A549 (cell line): ENCODE results near the gene XAB2. TPM values are rescaled to one million over a fixed set of nuclear protein-coding genes. Genes with fewer than 3 reads are reported as not detected.

Experiments
- ATAC-seq, 2 experiments: fragments of 200-7000 bp in 1 of 2; fragments of >200 bp in 1 of 2; cut with Nextera tagmentation in 1 of 2; cut with Tn5 transposase in 1 of 2; 3 replicates each; pipeline versions ENCODE4 v1.8.0 to v1.9.1; 2018 to 2020; ENCODE audit warnings: mild to moderate bottlenecking in 1 of 2, moderate library complexity in 1 of 2
- CTCF ChIA-PET: fragments of 300-600 bp; sonication (Branson Sonifier 250); formaldehyde crosslinking; extraction: SDS; loops from one replicate; lab custom pipeline; 2021; ENCODE audit warnings: antibody characterized with exemption, inconsistent platforms; lab: Yijun Ruan, JAX
- POLR2A ChIA-PET: fragments of 350-600 bp; formaldehyde crosslinking; extraction: SDS; loops from one replicate; lab custom pipeline; 2021; ENCODE audit warnings: antibody characterized with exemption, inconsistent platforms; lab: Yijun Ruan, JAX
- DNase-seq, 2 experiments: peaks; one replicate each; pipeline versions ENCODE4 v3.0.0 to v3.0.0-alpha.2; 2011 to 2016; ENCODE audit warnings: low read depth in 1 of 2, low spot score in 1 of 2
- FAIRE-seq: peaks from 2 replicates; lab custom pipeline; 2011; peaks lifted over from hg19 to GRCh38; lab: Jason Lieb, UNC
- H3K27ac ChIP-seq, 2 experiments: fragments of >200 bp; sonication (Bioruptor Twin); formaldehyde crosslinking; 3 replicates each; pipeline ENCODE4 v1.5.1; 2016 to 2017
- H3K4me1 ChIP-seq: fragments of >200 bp; sonication (Bioruptor Twin); formaldehyde crosslinking; 3 replicates; pipeline ENCODE4 v1.6.1; 2016
- H3K4me2 ChIP-seq: fragments of >200 bp; sonication (Bioruptor Twin); formaldehyde crosslinking; 3 replicates; pipeline ENCODE4 v1.6.1; 2016
- H3K4me3 ChIP-seq: fragments of >200 bp; sonication (Bioruptor Twin); formaldehyde crosslinking; 3 replicates; pipeline ENCODE4 v1.5.1; 2016
- H3K9me3 ChIP-seq: fragments of >200 bp; sonication (Bioruptor Twin); formaldehyde crosslinking; 3 replicates; pipeline ENCODE4 v1.6.1; 2016
- ATOH8 ChIP-seq: fragments of 250-450 bp; sonication (Bioruptor Pico); IDR thresholded peaks from 2 replicates; pipeline ENCODE4 v1.5.0; 2020; ENCODE audit warnings: low read depth, mild to moderate bottlenecking, moderate library complexity
- BCL3 ChIP-seq: fragments of >200 bp; sonication (Bioruptor Twin); formaldehyde crosslinking; IDR thresholded peaks from 3 replicates; pipeline ENCODE4 v1.6.1; 2016
- BHLHE40 ChIP-seq: IDR thresholded peaks from 2 replicates; pipeline ENCODE4 v1.6.1; 2012; ENCODE audit warnings: low read depth, low read length, inconsistent platforms
- CBX2 ChIP-seq: fragments of 200-600 bp; sonication (generic); IDR thresholded peaks from 2 replicates; pipeline ENCODE4 v1.6.1; 2016; ENCODE audit warnings: low read depth, mild to moderate bottlenecking, borderline replicate concordance
- CBX8 ChIP-seq: fragments of 200-600 bp; sonication (generic); IDR thresholded peaks from 2 replicates; pipeline ENCODE4 v1.6.1; 2016
- CEBPB ChIP-seq, 2 experiments: fragments of >200 bp in 1 of 2; sonication (Bioruptor Twin) in 1 of 2; formaldehyde crosslinking in 1 of 2; IDR thresholded peaks; 2 replicates each; pipeline ENCODE4 v1.6.1; 2012 to 2016
- CHD4 ChIP-seq: fragments of 200-600 bp; sonication (generic); IDR thresholded peaks from 2 replicates; pipeline ENCODE4 v1.6.1; 2016; ENCODE audit warnings: antibody characterized with exemption, mild to moderate bottlenecking, borderline replicate concordance
- EHMT2 ChIP-seq: fragments of 200-600 bp; sonication (generic); IDR thresholded peaks from 2 replicates; pipeline ENCODE4 v1.6.1; 2016; ENCODE audit warnings: antibody characterized with exemption, low read depth, mild to moderate bottlenecking, moderate library complexity
- ESRRA ChIP-seq: fragments of 150-350 bp; IDR thresholded peaks from 2 replicates; pipeline ENCODE4 v1.6.1; 2014; ENCODE audit warnings: mild to moderate bottlenecking, low read length, borderline replicate concordance
- FOSB ChIP-seq: fragments of 250-450 bp; sonication (Bioruptor Pico); IDR thresholded peaks from 2 replicates; pipeline ENCODE4 v1.5.0; 2020; ENCODE audit warnings: mild to moderate bottlenecking, moderate library complexity
- FOSL2 ChIP-seq, 2 experiments: fragments of 450-650 bp in 1 of 2; fragments of >200 bp in 1 of 2; sonication (Bioruptor Twin) in 1 of 2; formaldehyde crosslinking; IDR thresholded peaks; 2 replicates each; pipeline versions ENCODE4 v1.5.0 to v1.6.1; 2016 to 2020; ENCODE audit warnings: mild to moderate bottlenecking in 1 of 2, moderate library complexity in 1 of 2
- FOXS1 ChIP-seq: fragments of 250-450 bp; sonication (Bioruptor Pico); IDR thresholded peaks from 2 replicates; pipeline ENCODE4 v1.5.0; 2020; ENCODE audit warnings: mild to moderate bottlenecking, moderate library complexity
- HEYL ChIP-seq: fragments of 250-450 bp; sonication (Bioruptor Pico); IDR thresholded peaks from 2 replicates; pipeline ENCODE4 v1.8.0; 2021; ENCODE audit warnings: mild to moderate bottlenecking, moderate library complexity
- HOXA7 ChIP-seq: fragments of 250-450 bp; sonication (Bioruptor Pico); IDR thresholded peaks from 2 replicates; pipeline ENCODE4 v1.5.0; 2020; ENCODE audit warnings: mild to moderate bottlenecking, moderate library complexity
- MAX ChIP-seq: IDR thresholded peaks from 2 replicates; pipeline ENCODE4 v1.6.1; 2012
- NPAS2 ChIP-seq: fragments of 250-450 bp; sonication (Bioruptor Pico); IDR thresholded peaks from 2 replicates; pipeline ENCODE4 v1.8.0; 2022; ENCODE audit warnings: mild to moderate bottlenecking, moderate library complexity, borderline replicate concordance
- RAD21 ChIP-seq, 2 experiments: fragments of >200 bp in 1 of 2; sonication (Bioruptor Twin) in 1 of 2; formaldehyde crosslinking in 1 of 2; IDR thresholded peaks in 1 of 2; conservative IDR thresholded peaks in 1 of 2; 2 replicates in 1 of 2; 3 replicates in 1 of 2; pipeline ENCODE4 v1.6.1; 2012 to 2018; ENCODE audit warnings: inconsistent platforms in 1 of 2
- RARB ChIP-seq: fragments of 250-450 bp; sonication (Bioruptor Pico); IDR thresholded peaks from 2 replicates; pipeline ENCODE4 v1.8.0; 2021; ENCODE audit warnings: mild to moderate bottlenecking, moderate library complexity
- RNF2 ChIP-seq: fragments of 200-600 bp; sonication (generic); IDR thresholded peaks from 2 replicates; pipeline ENCODE4 v1.6.1; 2016; ENCODE audit warnings: low read depth, mild to moderate bottlenecking, antibody characterized with exemption, moderate library complexity, borderline replicate concordance
- TFCP2L1 ChIP-seq: fragments of 250-450 bp; sonication (Bioruptor Pico); IDR thresholded peaks from 2 replicates; pipeline ENCODE4 v1.5.0; 2021; ENCODE audit warnings: mild to moderate bottlenecking
- ZFP36 ChIP-seq: fragments of 450-650 bp; IDR thresholded peaks from 2 replicates; pipeline ENCODE4 v1.6.1; 2014; ENCODE audit warnings: borderline replicate concordance; ENCODE audit not compliant: partially characterized antibody
- WGBS: methylation state at CpG from one replicate; pipeline ENCODE4 v1.1.6; 2017; ENCODE audit errors: missing lambda C conversion rate; 5-methylcytosine and 5-hydroxymethylcytosine counted together
- polyA plus RNA-seq, 4 experiments: library from polyadenylated mRNA; depleted of rRNA in 3 of 4; stranded (reverse); fragments of >200 nt; fragmentation: RNase III in 1 of 4; extraction: RNeasy Plus Mini Kit Qiagen cat#74134 plus additional on column Dnase treatment in 1 of 4; gene quantifications; 2 replicates in 3 of 4; 3 replicates in 1 of 4; pipeline ENCODE4 v1.2.3, GENCODE V29; 2011 to 2017

XAB2 gene
- polyA plus RNA-seq, 2 of the 4 experiments (the other 2 are of a cell fraction), result 15.0 to 21.2 TPM

- CTCF ChIA-PET, result interaction anchor here (1.4 to 1.5 kb wide), 2 partner anchors 31 to 49 kb away, joined by 3 to 5 read pairs; no protein-coding TSS in a partner anchor
Observed at GRCh38 chr19:7617735-7618134, 11.6 kb downstream of the XAB2 start.

GRCh38 chr19:7617172-7617571 is 12.2 kb downstream of the XAB2 start:
- POLR2A ChIA-PET, result no interaction called here
- 84% methylated on average over 8 of the region's 12 CpGs for WGBS
- DNase-seq (no peak), ATAC-seq (no peak), FAIRE-seq (no peak)
- Histone ChIP-seq H3K9me3 (no peaks in the 10 kb centered on the region), H3K27ac (no peak overlapping the region), H3K4me2 (no peak overlapping the region), H3K4me1 (no peaks in the 10 kb centered on the region), H3K4me3 (no peak overlapping the region)
- TF ChIP-seq FOSL2 (IDR thresholded peaks at IDR 0.05) (no peak), FOSL2 (CRISPR knock-in tag; IDR thresholded peaks at IDR 0.05) (no peak), BCL3 (no peak), CEBPB (IDR thresholded peaks at IDR 0.05) (no peak), RNF2 (no peak), TFCP2L1 (CRISPR knock-in tag) (no peak), ATOH8 (CRISPR knock-in tag) (no peak), RAD21 (conservative IDR thresholded peaks at IDR 0.05 in 1 of 2, IDR thresholded peaks at IDR 0.05 in 1 of 2) (no peak), FOSB (CRISPR knock-in tag) (no peak), FOXS1 (CRISPR knock-in tag) (no peak), CBX2 (no peak), ZFP36 (no peak), BHLHE40 (no peak), NPAS2 (CRISPR knock-in tag) (no peak), HOXA7 (CRISPR knock-in tag) (no peak), MAX (no peak), CBX8 (no peak), CHD4 (no peak)
- CTCF ChIA-PET, result interaction anchor here (1.4 kb wide), 1 partner anchor 31 kb away, joined by 5 read pairs; no protein-coding TSS in a partner anchor

More at GRCh38 chr19:7617735-7618134, 11.6 kb downstream of the XAB2 start:
- no CpG with 5 or more reads among the region's 28 CpGs for WGBS
- H3K4me2 ChIP-seq, result no peak overlapping the region
- H3K27ac ChIP-seq, result no peak overlapping the region
- H3K4me3 ChIP-seq, result no peak overlapping the region
- H3K4me1 ChIP-seq, result no peaks in the 10 kb centered on the region
- no peak for FAIRE-seq
- no peak for ATAC-seq
- POLR2A ChIA-PET, result no interaction called here
- DNase-seq, result no peak
- no peaks in the 10 kb centered on the region for H3K9me3 ChIP-seq
- no peak for TF ChIP-seq TFCP2L1 (CRISPR knock-in tag)
- TF ChIP-seq ESRRA, result no peak
- no peak for TF ChIP-seq CHD4
- TF ChIP-seq HEYL (CRISPR knock-in tag), result no peak
- no peak for TF ChIP-seq EHMT2
- no peak for TF ChIP-seq RARB (CRISPR knock-in tag)
- no peak for TF ChIP-seq RNF2
- TF ChIP-seq NPAS2 (CRISPR knock-in tag), result no peak
